Hypothalamus (tissue), 51 donors: ENCODE measurements around the gene ARHGEF18.

Source experiments
- DNase-seq, 51 donors: peaks; one replicate each; lab custom pipeline; 2025; lab: John Stamatoyannopoulos, UW

The ARHGEF18 gene

DNA sequence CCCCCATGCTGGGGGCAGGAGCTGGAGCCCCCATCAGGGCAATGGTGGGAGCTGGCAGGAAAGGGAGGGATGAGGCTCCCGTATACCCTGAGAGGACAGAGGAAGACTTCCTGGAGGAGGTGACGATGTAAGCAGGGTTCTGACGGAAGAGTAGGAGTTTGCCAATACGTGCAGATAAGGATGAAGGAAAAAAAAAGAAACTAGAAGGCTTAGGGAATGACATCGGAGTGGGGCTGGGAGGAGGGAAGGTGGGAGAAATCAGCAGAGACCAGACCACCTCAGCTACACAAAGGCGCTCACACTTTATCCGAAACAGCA is 32.3 kb downstream of the ARHGEF18 start:
- DNase-seq = no peak

- DNase-seq = no peak
Observed at GRCh38 chr19:7382694-7383093, 34.0 kb downstream of the ARHGEF18 start.

DNA sequence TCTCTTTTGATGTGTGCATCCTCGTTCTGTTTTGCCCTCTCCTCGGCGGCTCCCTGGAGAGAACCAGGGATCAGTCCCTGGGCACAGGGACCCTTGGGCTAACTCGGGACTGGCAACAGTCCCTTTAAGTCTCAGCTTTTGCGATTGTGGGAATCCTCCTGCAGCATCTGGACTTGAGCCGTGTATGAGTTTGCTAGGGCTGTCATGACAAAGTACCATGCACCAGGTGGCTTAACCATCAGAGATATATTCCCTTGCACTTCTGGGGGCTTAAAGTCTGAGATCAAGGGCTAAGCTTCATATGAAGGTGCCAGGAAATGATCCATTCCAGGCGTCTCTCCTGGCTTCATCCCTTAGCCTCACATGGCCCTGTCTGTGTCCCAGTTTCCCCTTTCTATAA is 34.5 kb downstream of the ARHGEF18 start:
- DNase-seq = no peak

- no peak for DNase-seq
Observed at GRCh38 chr19:7385062-7385461, 36.3 kb downstream of the ARHGEF18 start.

- DNase-seq = no peak
Observed at GRCh38 chr19:7386308-7386707, 37.6 kb downstream of the ARHGEF18 start.

DNA sequence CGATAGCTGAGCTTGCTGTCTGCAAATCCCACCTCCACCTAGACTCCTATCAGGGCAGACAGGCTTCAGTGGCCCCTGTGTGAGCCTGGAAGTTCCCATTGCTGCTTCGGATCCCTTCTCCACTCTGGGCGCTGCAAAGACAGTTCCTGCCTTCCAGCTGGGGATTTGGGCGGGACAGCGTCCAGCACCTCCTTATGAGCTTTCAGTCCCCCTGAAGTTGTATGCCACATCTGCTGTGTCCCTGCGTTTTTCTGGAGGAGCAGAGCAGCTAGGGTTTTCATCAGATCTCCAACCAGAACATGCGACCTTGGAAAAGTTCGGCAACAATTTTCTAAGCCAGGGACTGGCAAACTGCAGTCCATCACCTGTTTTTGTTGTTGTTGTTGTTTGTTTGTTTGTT is 38.0 kb downstream of the ARHGEF18 start:
- no peak for DNase-seq

GRCh38 chr19:7391218-7391670 is 42.5 kb downstream of the ARHGEF18 start:
- DNase-seq = no peak

- DNase-seq = no peak
Observed at GRCh38 chr19:7393459-7393858, 44.7 kb downstream of the ARHGEF18 start.

DNA sequence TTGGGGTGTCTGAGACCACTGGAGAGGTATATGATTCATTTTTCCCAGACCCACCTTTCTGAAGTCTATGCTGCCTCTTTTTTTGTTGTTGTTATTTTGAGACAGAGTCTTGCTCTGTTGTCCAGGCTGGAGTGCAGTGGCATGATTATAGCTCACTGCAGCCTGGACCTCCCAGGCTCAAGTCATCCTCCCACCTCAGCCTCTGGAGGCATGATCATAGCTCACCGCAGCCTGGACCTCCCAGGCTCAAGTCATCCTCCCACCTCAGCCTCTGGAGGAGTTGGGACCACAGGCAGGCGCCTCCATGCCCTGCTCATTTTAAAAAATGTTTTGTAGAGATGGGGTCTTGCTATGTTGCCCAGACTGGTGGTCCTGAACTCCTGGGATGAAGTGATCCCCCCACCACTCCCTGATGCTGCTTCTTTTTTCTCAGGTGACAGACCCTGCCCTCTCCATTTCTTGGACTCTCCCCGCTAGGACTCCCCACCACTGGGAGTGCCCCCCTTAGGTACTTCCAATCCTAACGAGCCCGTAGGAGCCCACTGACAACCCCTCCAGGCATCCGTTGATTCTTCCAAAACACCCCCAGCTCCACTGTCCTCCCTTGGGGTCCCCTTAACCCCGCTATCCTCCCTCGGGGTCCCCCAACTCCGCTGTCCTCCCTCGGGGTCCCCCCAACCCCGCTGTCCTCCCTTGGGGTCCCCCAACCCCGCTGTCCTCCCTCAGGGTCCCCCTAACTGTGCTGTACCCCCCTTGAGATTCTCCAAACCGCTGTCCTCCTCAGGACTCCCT is 45.4 kb downstream of the ARHGEF18 start:
- DNase-seq = no peak

- peak; percentile 46 to 97 (median 88) for DNase-seq
Observed at GRCh38 chr19:7394731-7395359, 46.1 kb downstream of the ARHGEF18 start.

- DNase-seq = peak in 3 of 51 donors; percentile 19 to 45 (median 31)
Observed at GRCh38 chr19:7395360-7396066, 46.8 kb downstream of the ARHGEF18 start.

- no peak for DNase-seq
Observed at GRCh38 chr19:7397687-7398086, 49.0 kb downstream of the ARHGEF18 start.
